GM12878 (cell line): Measurements from ENCODE around the gene RAB6B. TPM values are rescaled to one million over a fixed set of nuclear protein-coding genes. Genes with fewer than 3 reads are reported as not detected.

Experiments
- ATAC-seq: fragments of 200-7000 bp; cut with Tn5 transposase; 3 replicates; pipeline ENCODE4 v1.9.1; 2020; ENCODE audit warnings: mild to moderate bottlenecking, moderate library complexity
- BruUV-seq: library from RNA; stranded (reverse); fragments of 400-500 nt; replicated peaks from 2 replicates; lab custom pipeline; 2021; lab: Mats Ljungman, UMichigan
- CTCF ChIA-PET: fragments of 300-600 bp; sonication (Branson Sonifier 250); formaldehyde crosslinking; extraction: SDS; loops from one replicate; lab custom pipeline; 2021; ENCODE audit warnings: inconsistent platforms; lab: Yijun Ruan, JAX
- POLR2A ChIA-PET: fragments of 350-600 bp; formaldehyde crosslinking; extraction: SDS; loops from one replicate; lab custom pipeline; 2021; ENCODE audit warnings: inconsistent platforms; lab: Charles Lee
- RAD21 ChIA-PET: fragments of 300-600 bp; sonication (Branson Sonifier 250); formaldehyde crosslinking; loops from one replicate; lab custom pipeline; 2023; ENCODE audit warnings: antibody characterized with exemption; ENCODE audit not compliant: unreplicated experiment; lab: Charles Lee
- SMC1A ChIA-PET: fragments of 300-600 bp; sonication (Branson Sonifier 250); formaldehyde crosslinking; loops from one replicate; lab custom pipeline; 2023; ENCODE audit not compliant: unreplicated experiment, uncharacterized antibody; lab: Charles Lee
- DNase-seq: peaks from one replicate; pipeline ENCODE4 v3.0.0-alpha.2; 2011; ENCODE audit warnings: low read depth, low spot score
- FAIRE-seq: peaks from 3 replicates; lab custom pipeline; 2011; peaks lifted over from hg19 to GRCh38; lab: Jason Lieb, UNC
- H2AFZ ChIP-seq: 2 replicates; pipeline ENCODE4 v1.6.0; 2011; ENCODE audit warnings: low read depth, low read length, control low read depth; ENCODE audit not compliant: control insufficient read depth
- H3K27ac ChIP-seq: 2 replicates; pipeline ENCODE4 v1.5.1; 2011; ENCODE audit warnings: control low read depth; ENCODE audit not compliant: control insufficient read depth, insufficient read depth
- H3K27me3 ChIP-seq, 2 experiments: replicated peaks in 1 of 2; 2 replicates each; pipeline versions ENCODE4 v1.6.0 to v1.6.1; 2011; ENCODE audit warnings: low read length in 1 of 2; ENCODE audit not compliant: control insufficient read depth in 2 of 2, insufficient read depth in 2 of 2
- H3K36me3 ChIP-seq, 2 experiments: 2 replicates each; pipeline ENCODE4 v1.5.1; 2011; ENCODE audit warnings: low read length in 1 of 2; ENCODE audit not compliant: control insufficient read depth in 2 of 2, insufficient read depth in 2 of 2
- H3K4me1 ChIP-seq: 2 replicates; pipeline ENCODE4 v1.6.1; 2011; ENCODE audit warnings: mild to moderate bottlenecking, low read length, moderate library complexity, mixed read lengths; ENCODE audit not compliant: control insufficient read depth, insufficient read depth
- H3K4me2 ChIP-seq: 2 replicates; pipeline ENCODE4 v1.6.0; 2011; ENCODE audit warnings: control low read depth; ENCODE audit not compliant: control insufficient read depth, insufficient read depth
- H3K4me3 ChIP-seq: fragments of 200-600 bp; sonication (generic); 2 replicates; pipeline ENCODE4 v1.5.1; 2016
- H3K79me2 ChIP-seq: 2 replicates; pipeline ENCODE4 v1.6.0; 2011; ENCODE audit warnings: low read length; ENCODE audit not compliant: control insufficient read depth, insufficient read depth
- H3K9ac ChIP-seq: 2 replicates; pipeline ENCODE4 v1.8.0; 2011; ENCODE audit warnings: low read length, control low read depth, mixed read lengths; ENCODE audit not compliant: control insufficient read depth, insufficient read depth
- H3K9me3 ChIP-seq: replicated peaks from 3 replicates; pipeline ENCODE4 v1.5.1; 2011; ENCODE audit warnings: mild to moderate bottlenecking, low read length; ENCODE audit not compliant: control insufficient read depth, insufficient read depth
- H4K20me1 ChIP-seq: 2 replicates; pipeline ENCODE4 v1.6.0; 2011; ENCODE audit not compliant: control insufficient read depth, insufficient read depth
- BACH1 ChIP-seq: fragments of 450-650 bp; IDR thresholded peaks from 2 replicates; pipeline ENCODE4 v1.6.1; 2017; ENCODE audit warnings: mild to moderate bottlenecking, borderline replicate concordance
- CHD2 ChIP-seq: IDR thresholded peaks from 2 replicates; pipeline ENCODE4 v1.6.1; 2011; ENCODE audit warnings: low read depth, low read length, improper control_type of control experiment, borderline replicate concordance
- E2F4 ChIP-seq: IDR thresholded peaks from 2 replicates; pipeline ENCODE4 v1.6.1; 2012; ENCODE audit warnings: low read depth, low read length, improper control_type of control experiment
- EED ChIP-seq: sonication (generic); IDR thresholded peaks from 2 replicates; pipeline ENCODE4 v1.6.1; 2016; ENCODE audit warnings: antibody characterized with exemption, low read depth
- EGR1 ChIP-seq, 2 experiments: IDR thresholded peaks; 1 replicate in 1 of 2; 2 replicates in 1 of 2; pipeline ENCODE4 v1.6.1; 2011 to 2012; ENCODE audit warnings: low read depth in 2 of 2, low read length in 2 of 2, borderline replicate concordance in 1 of 2, mild to moderate bottlenecking in 1 of 2, moderate library complexity in 1 of 2
- FOXK2 ChIP-seq: fragments of 450-650 bp; IDR thresholded peaks from 2 replicates; pipeline ENCODE4 v1.6.1; 2017; ENCODE audit warnings: mild to moderate bottlenecking, moderate library complexity
- GABPA ChIP-seq: IDR thresholded peaks from 2 replicates; pipeline ENCODE4 v1.6.1; 2014; ENCODE audit warnings: antibody characterized with exemption, low read depth, mild to moderate bottlenecking, inconsistent platforms
- MEF2A ChIP-seq: IDR thresholded peaks from 2 replicates; pipeline ENCODE4 v1.6.1; 2011; ENCODE audit warnings: low read depth, mild to moderate bottlenecking, low read length, moderate library complexity; ENCODE audit not compliant: insufficient read depth
- ZNF207 ChIP-seq: fragments of 450-650 bp; IDR thresholded peaks from 2 replicates; pipeline ENCODE4 v1.6.1; 2014; ENCODE audit warnings: antibody characterized with exemption, mild to moderate bottlenecking, borderline replicate concordance
- WGBS: methylation state at CpG from one replicate; pipeline ENCODE4 v1.1.6; 2016; ENCODE audit warnings: low lambda C conversion rate; ENCODE audit not compliant: insufficient replicate concordance, insufficient coverage; ENCODE audit errors: missing lambda C conversion rate; 5-methylcytosine and 5-hydroxymethylcytosine counted together
- in situ Hi-C: fragments of 300-500 bp; cut with MboI; formaldehyde crosslinking; loops from 9 replicates; pipeline ENCODE4 v1.14.3; 2018; ENCODE audit warnings: mixed read lengths
- intact Hi-C: fragments of 100-400 bp; cut with micrococcal nuclease; formaldehyde crosslinking; loops from one replicate; pipeline ENCODE4 v1.14.2; 2022; ENCODE audit not compliant: unreplicated experiment
- polyA plus RNA-seq, 11 experiments: library from polyadenylated mRNA; depleted of rRNA in 4 of 11; unstranded in 6 of 11; stranded (reverse) in 5 of 11; fragments of >200 nt; fragmentation: Nextera tagmentation in 4 of 11; fragmentation: Illumina TruSeq in 1 of 11; extraction: Ambion mirVana in 4 of 11; extraction: Trizol in 1 of 11; gene quantifications; 1 replicate in 1 of 11; 2 replicates in 10 of 11; pipeline versions ENCODE4 v1.2.1 to v1.2.3, GENCODE V29; 2011 to 2016; ENCODE audit warnings: inconsistent platforms in 2 of 11, missing spikeins in 2 of 11, low read depth in 1 of 11
- total RNA-seq, 4 experiments: library from RNA; depleted of rRNA in 3 of 4; stranded (reverse); fragments of >200 nt in 3 of 4; fragmentation: Illumina TruSeq in 1 of 4; extraction: Trizol in 1 of 4; gene quantifications; 2 replicates each; pipeline versions ENCODE4 v1.2.1 to v1.2.3, GENCODE V29; 2013 to 2021

RAB6B gene
- total and polyA plus RNA-seq, 10 of the 15 experiments (the other 5 are each of a cell fraction or from before 2014, with no cell fraction given): 0.01 to 0.16 (median 0.04) TPM; not detected in 5

DNA sequence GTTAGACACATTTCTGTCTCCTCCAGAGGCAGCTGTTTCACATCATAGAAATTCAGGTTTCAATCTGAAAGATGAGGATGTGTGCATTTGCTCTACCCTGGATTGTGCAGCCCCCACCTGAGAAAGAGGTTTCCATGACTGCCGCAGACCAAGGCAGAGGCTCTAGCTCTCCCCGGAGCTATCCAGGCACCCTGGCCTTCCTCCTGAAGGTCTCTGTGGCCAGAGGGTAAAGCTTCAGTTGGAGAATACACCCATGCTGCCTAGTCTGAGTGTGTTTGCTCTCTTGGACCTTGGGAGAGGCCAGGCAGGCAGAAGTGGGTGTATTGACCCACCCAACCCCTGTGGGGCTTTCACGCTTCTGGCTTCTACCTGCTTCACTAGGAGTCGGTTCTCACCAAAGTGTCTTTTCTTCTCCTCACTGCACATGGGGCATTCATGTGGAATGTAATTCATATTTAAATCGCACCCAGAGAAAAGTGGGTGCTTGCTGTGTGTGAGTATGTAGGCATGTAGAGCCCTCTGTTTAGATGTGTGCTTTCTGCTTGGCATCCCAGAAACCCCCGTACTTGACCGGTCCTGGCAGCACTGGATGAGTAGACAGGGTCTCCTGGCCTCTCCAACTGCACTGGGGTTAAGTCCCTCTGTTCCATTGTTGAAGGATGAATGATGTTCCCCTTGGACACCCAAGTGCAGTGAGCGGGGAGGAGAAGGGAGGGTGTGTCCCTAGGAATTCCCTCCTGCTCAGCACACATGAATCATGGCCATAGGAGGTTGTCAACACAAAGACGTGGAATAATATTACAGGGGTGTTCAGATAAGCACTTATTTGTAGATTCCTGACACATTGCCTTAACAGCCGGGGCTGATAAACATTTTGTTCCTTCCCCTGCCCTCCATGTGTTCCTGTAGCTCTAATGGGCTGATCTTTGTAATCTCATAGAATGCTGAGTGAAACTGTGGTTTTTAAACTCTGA lies 20.3 kb upstream of the RAB6B start (continued):
- TF ChIP-seq EED: no peak
- TF ChIP-seq EGR1 (IDR thresholded peaks at IDR 0.05; ENCODE audit: borderline replicate concordance in 1 of 2, low read depth in 2 of 2, low read length in 2 of 2): no peak
- no peak for TF ChIP-seq BACH1
- no peak for TF ChIP-seq MEF2A
- no peak for TF ChIP-seq CHD2
- no peak for TF ChIP-seq E2F4
- TF ChIP-seq, all 136 proteins: peak for 0

DNA sequence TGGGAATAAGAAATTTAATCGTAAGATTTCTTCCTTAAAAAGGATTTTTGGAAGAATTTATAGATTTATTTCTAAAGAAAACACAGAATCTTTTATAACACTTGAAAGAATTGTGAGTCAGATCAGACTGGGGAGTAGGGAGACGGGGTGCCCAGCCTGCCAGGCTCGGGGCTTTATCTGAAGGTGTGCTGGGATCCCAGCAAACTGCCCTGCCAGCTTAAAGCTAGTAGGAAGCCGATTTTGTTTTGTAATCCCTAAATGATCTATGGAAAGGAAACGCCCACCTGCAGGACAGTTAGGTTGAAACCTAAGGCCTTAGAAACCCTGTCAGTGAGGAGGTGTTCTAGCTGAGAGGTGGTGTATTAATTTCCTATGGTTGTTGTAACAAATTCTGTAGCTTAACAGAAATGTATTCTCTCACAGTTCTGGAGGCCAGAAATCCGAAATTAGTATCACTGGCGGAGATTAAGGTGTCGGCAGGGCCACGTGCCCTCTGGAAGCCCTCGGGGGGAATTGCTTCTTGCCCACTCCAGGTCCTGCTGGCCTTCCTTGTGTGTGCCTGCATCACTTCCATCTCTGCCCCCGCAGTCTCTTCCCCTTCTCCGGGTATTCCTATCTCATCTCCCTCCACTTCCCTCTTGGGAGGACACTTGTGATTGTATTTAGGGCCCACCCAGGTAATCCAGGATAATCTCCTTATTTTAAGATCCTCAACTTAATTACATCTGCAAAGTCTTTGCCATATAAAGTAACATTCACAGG lies 19.3 kb upstream of the RAB6B start:
- no peak overlapping the region for H3K4me2 ChIP-seq
- H2AFZ ChIP-seq: no peak overlapping the region
- H4K20me1 ChIP-seq: no peaks in the 10 kb centered on the region
- in situ Hi-C loops: no loop called here
- ChIA-PET POLR2A (no interaction called here), CTCF (no interaction called here), RAD21 (no interaction called here), SMC1A (no interaction called here)
- no peaks in the 10 kb centered on the region for H3K79me2 ChIP-seq
- no TSS peak for BruUV-seq
- H3K9me3 ChIP-seq: no peaks in the 10 kb centered on the region
- ATAC-seq: no peak
- peaks cover 0 to 7% of the 10 kb centered on the region in 2 experiments; a peak in 1 of 4 replicates for H3K27me3 ChIP-seq
- H3K36me3 ChIP-seq: no peaks in the 10 kb centered on the region
- H3K4me1 ChIP-seq: no peaks in the 10 kb centered on the region
- H3K27ac ChIP-seq: no peak overlapping the region
- intact Hi-C loops: no loop called here
- no peak overlapping the region for H3K9ac ChIP-seq
- no peak overlapping the region for H3K4me3 ChIP-seq
- 27% methylated on average over 12 of the region's 12 CpGs for WGBS
- FAIRE-seq: no peak
- no peak for DNase-seq
- no peak for TF ChIP-seq GABPA
- TF ChIP-seq FOXK2: no peak
- no peak for TF ChIP-seq ZNF207
